Measurements from ENCODE around the gene CMPK1. TPM values are rescaled to one million over a fixed set of nuclear protein-coding genes. Genes with fewer than 3 reads are reported as not detected.
"Not testable (repeated sequence)": the region's sequence is repeated elsewhere in the genome, so short reads cannot be mapped to it uniquely, and the experiment has no call there.

The CMPK1 gene
- total and polyA plus RNA-seq, 11 donors = 37.0 to 88.7 (median 72.5) TPM

- Histone ChIP-seq H3K4me1 (peaks cover 0 to 13% (median 7%) of the 10 kb centered on the region in 12 donors), H3K36me3 (no peaks in the 10 kb centered on the region), H3K27me3 (no peaks in the 10 kb centered on the region), H3K9me3 (no peaks in the 10 kb centered on the region), H3K27ac (no peak overlapping the region), H3K4me3 (no peak overlapping the region)
- intact Hi-C loops (cut with DNase I) = no loop called here
- WGBS, 4 donors = 75 to 84% (median 81%) methylated on average over 1 of the region's 1 CpG
- DNase-seq (no peak), ATAC-seq (no peak)
- TF ChIP-seq, protein P1, sequence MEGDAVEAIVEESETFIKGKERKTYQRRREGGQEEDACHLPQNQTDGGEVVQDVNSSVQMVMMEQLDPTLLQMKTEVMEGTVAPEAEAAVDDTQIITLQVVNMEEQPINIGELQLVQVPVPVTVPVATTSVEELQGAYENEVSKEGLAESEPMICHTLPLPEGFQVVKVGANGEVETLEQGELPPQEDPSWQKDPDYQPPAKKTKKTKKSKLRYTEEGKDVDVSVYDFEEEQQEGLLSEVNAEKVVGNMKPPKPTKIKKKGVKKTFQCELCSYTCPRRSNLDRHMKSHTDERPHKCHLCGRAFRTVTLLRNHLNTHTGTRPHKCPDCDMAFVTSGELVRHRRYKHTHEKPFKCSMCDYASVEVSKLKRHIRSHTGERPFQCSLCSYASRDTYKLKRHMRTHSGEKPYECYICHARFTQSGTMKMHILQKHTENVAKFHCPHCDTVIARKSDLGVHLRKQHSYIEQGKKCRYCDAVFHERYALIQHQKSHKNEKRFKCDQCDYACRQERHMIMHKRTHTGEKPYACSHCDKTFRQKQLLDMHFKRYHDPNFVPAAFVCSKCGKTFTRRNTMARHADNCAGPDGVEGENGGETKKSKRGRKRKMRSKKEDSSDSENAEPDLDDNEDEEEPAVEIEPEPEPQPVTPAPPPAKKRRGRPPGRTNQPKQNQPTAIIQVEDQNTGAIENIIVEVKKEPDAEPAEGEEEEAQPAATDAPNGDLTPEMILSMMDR (IDR thresholded peaks at IDR 0.05) = no peak
- TF ChIP-seq POLR2A (IDR thresholded peaks at IDR 0.05) = no peak
Measured at GRCh38 chr1:47317841-47318240, 15.7 kb upstream of the CMPK1 start.

DNA sequence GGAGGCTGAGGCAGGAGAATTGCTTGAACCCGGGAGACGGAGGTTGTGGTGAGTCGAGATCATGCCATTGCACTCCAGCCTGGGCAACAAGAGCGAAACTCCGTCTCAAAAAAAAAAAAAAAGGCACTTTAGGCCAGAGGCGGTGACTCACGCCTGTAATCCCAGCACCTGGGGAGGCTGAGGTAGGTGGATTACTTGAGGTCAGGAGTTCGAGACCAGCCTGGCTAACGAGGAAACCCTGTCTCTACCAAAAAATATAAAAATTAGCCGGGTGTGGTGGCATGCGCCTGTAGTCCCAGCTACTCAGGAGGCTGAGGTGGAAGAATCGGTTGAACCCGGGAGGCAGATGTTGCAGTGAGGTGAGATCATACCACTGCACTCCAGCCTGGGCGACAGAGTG lies 13.6 kb upstream of the CMPK1 start:
- H3K27ac ChIP-seq, ATAC-seq, DNase-seq, H3K27me3 ChIP-seq, H3K4me3 ChIP-seq, H3K36me3 ChIP-seq, H3K9me3 ChIP-seq, H3K4me1 ChIP-seq: not testable (repeated sequence)
- intact Hi-C loops (cut with DNase I) = loop anchor here in 1 of 10 donors (10.0 kb wide), 1 partner anchor 135 kb away; no protein-coding TSS in a partner anchor
- WGBS, 4 donors = 83 to 87% (median 86%) methylated on average over 14 of the region's 14 CpGs

GRCh38 chr1:47323599-47324031 lies 10.0 kb upstream of the CMPK1 start:
- H3K36me3 ChIP-seq = no peaks in the 10 kb centered on the region
- WGBS, 4 donors = 25 to 33% (median 31%) methylated on average over 1 of the region's 1 CpG
- no peak for ATAC-seq
- no peak for DNase-seq
- TF ChIP-seq POLR2A (IDR thresholded peaks at IDR 0.05) = no peak
- H3K9me3 ChIP-seq = no peaks in the 10 kb centered on the region
- H3K27ac ChIP-seq = no peak overlapping the region
- intact Hi-C loops (cut with DNase I) = loop anchor here in 1 of 10 donors (10.0 kb wide), 1 partner anchor 139 kb away; no protein-coding TSS in a partner anchor
- no peaks in the 10 kb centered on the region for H3K27me3 ChIP-seq
- H3K4me3 ChIP-seq = no peak overlapping the region
- H3K4me1 ChIP-seq = no peaks in the 10 kb centered on the region

GRCh38 chr1:47324682-47325081 lies 8.9 kb upstream of the CMPK1 start:
- no peaks in the 10 kb centered on the region for H3K36me3 ChIP-seq
- DNase-seq (no peak), ATAC-seq (no peak)
- no peak overlapping the region for H3K27ac ChIP-seq
- no peaks in the 10 kb centered on the region for H3K4me1 ChIP-seq
- no peak for TF ChIP-seq POLR2A (IDR thresholded peaks at IDR 0.05)
- TF ChIP-seq, protein P1 (IDR thresholded peaks at IDR 0.05) = no peak
- intact Hi-C loops (cut with DNase I) = loop anchor here in 1 of 10 donors (10.0 kb wide), 1 partner anchor 140 kb away; no protein-coding TSS in a partner anchor
- no peaks in the 10 kb centered on the region for H3K27me3 ChIP-seq
- no peaks in the 10 kb centered on the region for H3K9me3 ChIP-seq
- 83 to 91% (median 89%) methylated on average over 3 of the region's 3 CpGs for WGBS, 4 donors
- H3K4me3 ChIP-seq = no peak overlapping the region

- TF ChIP-seq POLR2A (IDR thresholded peaks at IDR 0.05) = no peak
- TF ChIP-seq, protein P1 (IDR thresholded peaks at IDR 0.05) = no peak
- 78 to 89% (median 84%) methylated on average over 2 of the region's 2 CpGs for WGBS, 4 donors
- Histone ChIP-seq H3K9me3 (no peaks in the 10 kb centered on the region), H3K27me3 (no peaks in the 10 kb centered on the region), H3K27ac (no peak overlapping the region), H3K4me3 (no peak overlapping the region), H3K4me1 (no peaks in the 10 kb centered on the region), H3K36me3 (no peaks in the 10 kb centered on the region)
- intact Hi-C loops (cut with DNase I) = loop anchor here in 1 of 10 donors (10.0 kb wide), 1 partner anchor 141 kb away; no protein-coding TSS in a partner anchor
- ATAC-seq (no peak), DNase-seq (no peak)
Measured at GRCh38 chr1:47325528-47325927, 8.1 kb upstream of the CMPK1 start.

Measured in heart left ventricle (tissue), 16 donors.